Progenitor cell of endocrine pancreas (in vitro differentiated cells): ENCODE measurements around the gene MATN1. TPM values are rescaled to one million over a fixed set of nuclear protein-coding genes. Genes with fewer than 3 reads are reported as not detected.
A peak's percentile ranks its signal among the peaks of the same experiment; 100 is the strongest.

ENCODE experiments used
- DNase-seq: peaks from one replicate; pipeline ENCODE4 v3.0.0; 2021; ENCODE audit warnings: low spot score; ENCODE audit not compliant: unreplicated experiment
- H3K27ac Mint-ChIP-seq: 2 replicates; pipeline ENCODE4 v1.8.0; 2021; ENCODE audit warnings: mild to moderate bottlenecking, moderate library complexity, mixed read lengths
- H3K27me3 Mint-ChIP-seq: 2 replicates; pipeline ENCODE4 v1.8.0; 2021; ENCODE audit warnings: mixed read lengths
- H3K36me3 Mint-ChIP-seq: 2 replicates; pipeline ENCODE4 v1.8.0; 2022; ENCODE audit warnings: mixed read lengths; ENCODE audit not compliant: insufficient read depth
- H3K4me1 Mint-ChIP-seq: 2 replicates; pipeline ENCODE4 v1.8.0; 2021; ENCODE audit warnings: low read depth, mixed read lengths
- H3K4me3 Mint-ChIP-seq: 2 replicates; pipeline ENCODE4 v1.8.0; 2021; ENCODE audit warnings: low read depth, mild to moderate bottlenecking, moderate library complexity, mixed read lengths
- H3K9me3 Mint-ChIP-seq: 2 replicates; pipeline ENCODE4 v1.8.0; 2021; ENCODE audit warnings: low read depth, mixed read lengths
- total RNA-seq: library from RNA; stranded (reverse); gene quantifications from 2 replicates; pipeline ENCODE4 v1.2.1, GENCODE V29; 2021
- TF ChIP-seq, protein P1 (sequence below): fragments of 200-600 bp; sonication (generic); IDR thresholded peaks from one replicate; pipeline ENCODE4 v1.5.0; 2021; ENCODE audit warnings: antibody characterized with exemption, mild to moderate bottlenecking; ENCODE audit not compliant: unreplicated experiment

Gene MATN1
- total RNA-seq, 1 donor from 2014 or later, result 0.14 TPM

DNA sequence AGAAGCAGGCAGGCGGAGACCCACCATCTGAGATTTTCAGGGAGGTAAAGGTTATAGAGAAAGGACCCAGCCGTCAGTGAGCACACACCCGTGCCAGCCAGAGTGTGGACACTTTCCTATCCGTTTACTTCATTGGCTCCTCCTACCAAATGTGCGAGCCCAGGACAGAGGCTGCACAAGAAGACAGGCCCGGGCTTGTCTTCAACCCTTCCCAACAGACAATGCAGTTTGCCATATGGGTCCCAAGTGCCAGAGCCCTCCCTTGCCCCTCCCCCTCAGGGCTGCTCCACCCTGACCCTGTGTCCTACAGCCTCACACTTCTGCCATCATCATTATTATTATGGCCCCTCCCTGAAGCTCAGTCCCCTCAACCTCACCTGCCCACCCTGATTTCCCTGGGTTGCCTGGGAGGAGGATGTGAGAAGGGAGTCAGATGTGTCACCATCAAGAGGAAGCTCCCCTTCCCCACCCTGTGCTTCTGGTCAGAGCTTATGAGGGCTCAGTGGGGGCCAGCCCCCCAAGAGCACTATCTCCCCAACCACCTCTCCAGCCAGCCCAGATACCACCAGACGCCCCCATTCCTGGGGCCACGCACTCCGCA lies 24.8 kb upstream of the MATN1 start:
- DNase-seq, result no peak
- H3K9me3 Mint-ChIP-seq, result no peaks in the 10 kb centered on the region
- H3K27me3 Mint-ChIP-seq, result peaks cover 8% of the 10 kb centered on the region
- no peaks in the 10 kb centered on the region for H3K36me3 Mint-ChIP-seq
- H3K27ac Mint-ChIP-seq, result no peak overlapping the region
- H3K4me3 Mint-ChIP-seq, result no peak overlapping the region
- H3K4me1 Mint-ChIP-seq, result peaks cover 6% of the 10 kb centered on the region
- TF ChIP-seq, protein P1, sequence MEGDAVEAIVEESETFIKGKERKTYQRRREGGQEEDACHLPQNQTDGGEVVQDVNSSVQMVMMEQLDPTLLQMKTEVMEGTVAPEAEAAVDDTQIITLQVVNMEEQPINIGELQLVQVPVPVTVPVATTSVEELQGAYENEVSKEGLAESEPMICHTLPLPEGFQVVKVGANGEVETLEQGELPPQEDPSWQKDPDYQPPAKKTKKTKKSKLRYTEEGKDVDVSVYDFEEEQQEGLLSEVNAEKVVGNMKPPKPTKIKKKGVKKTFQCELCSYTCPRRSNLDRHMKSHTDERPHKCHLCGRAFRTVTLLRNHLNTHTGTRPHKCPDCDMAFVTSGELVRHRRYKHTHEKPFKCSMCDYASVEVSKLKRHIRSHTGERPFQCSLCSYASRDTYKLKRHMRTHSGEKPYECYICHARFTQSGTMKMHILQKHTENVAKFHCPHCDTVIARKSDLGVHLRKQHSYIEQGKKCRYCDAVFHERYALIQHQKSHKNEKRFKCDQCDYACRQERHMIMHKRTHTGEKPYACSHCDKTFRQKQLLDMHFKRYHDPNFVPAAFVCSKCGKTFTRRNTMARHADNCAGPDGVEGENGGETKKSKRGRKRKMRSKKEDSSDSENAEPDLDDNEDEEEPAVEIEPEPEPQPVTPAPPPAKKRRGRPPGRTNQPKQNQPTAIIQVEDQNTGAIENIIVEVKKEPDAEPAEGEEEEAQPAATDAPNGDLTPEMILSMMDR, result no peak

- Mint-ChIP-seq H3K9me3 (no peaks in the 10 kb centered on the region), H3K4me3 (no peak overlapping the region), H3K36me3 (no peaks in the 10 kb centered on the region), H3K27ac (peak overlapping the region; percentile 4), H3K27me3 (peaks cover 8% of the 10 kb centered on the region), H3K4me1 (peaks cover 6% of the 10 kb centered on the region)
- TF ChIP-seq, protein P1, result no peak
- no peak for DNase-seq
These were observed 23.9 kb upstream of the MATN1 start for GRCh38 chr1:30747033-30748008.

DNA sequence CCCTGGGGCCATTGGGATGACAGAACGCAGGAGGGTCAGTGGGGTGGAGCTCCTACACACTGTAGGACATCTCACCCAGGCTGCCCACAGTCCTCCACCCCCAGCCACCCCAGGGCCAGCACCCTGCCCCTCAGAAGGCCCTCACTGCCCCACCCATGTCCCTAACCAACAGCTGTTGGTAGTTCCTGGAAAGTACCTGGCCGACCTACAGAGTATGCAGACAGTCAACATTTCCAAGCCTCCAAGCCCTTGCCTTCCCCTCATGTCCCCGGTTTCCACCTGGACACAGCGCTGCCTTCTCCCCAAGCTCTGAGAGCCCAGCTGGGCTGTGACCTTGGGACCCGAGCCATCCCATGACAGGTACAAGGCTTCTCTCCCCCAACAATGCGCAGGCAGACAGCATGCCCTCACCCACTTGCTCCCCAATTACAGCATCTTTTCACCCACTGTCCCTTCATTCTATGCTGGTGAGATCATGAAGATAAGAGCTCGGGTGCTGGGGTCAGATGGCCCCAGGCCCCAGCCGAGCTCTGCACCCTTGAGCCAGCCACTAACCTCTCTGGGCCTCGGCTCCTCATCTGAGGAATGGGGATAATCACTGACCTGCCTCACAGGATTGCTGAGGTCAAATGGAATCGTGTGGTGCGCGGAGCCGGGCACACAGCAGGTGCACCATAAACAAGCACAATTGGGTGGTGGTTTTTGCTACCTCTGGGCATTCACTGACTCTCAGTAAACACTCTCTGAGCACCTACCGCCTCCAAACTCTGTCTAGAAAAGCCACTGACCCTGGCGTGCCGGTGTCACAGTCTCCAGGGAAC lies 23.0 kb upstream of the MATN1 start:
- Mint-ChIP-seq H3K27ac (peak overlapping the region; percentile 75), H3K4me1 (peaks cover 6% of the 10 kb centered on the region), H3K27me3 (peaks cover 12% of the 10 kb centered on the region), H3K9me3 (no peaks in the 10 kb centered on the region), H3K4me3 (no peak overlapping the region), H3K36me3 (no peaks in the 10 kb centered on the region)
- TF ChIP-seq, protein P1, result no peak
- no peak for DNase-seq

DNA sequence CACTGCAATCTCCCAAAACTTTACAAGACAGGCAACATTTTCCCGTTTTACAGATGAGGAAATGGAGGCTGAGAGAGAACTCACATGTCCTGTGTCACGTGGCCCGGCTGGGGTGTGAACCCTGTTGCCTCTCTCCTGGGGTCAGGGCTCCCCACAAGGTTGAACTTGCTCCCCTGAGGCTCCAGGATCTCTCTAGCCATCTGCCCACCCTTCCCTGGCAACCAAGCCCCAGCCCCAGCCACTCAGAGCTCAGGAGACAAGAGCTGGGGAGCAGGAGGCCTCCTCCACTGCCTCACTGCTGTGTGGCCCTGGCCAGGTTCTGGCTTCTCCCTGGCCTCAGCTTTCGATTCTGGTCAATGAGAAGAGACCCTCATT lies 22.4 kb upstream of the MATN1 start:
- no peak overlapping the region for H3K27ac Mint-ChIP-seq
- peaks cover 8% of the 10 kb centered on the region for H3K4me1 Mint-ChIP-seq
- TF ChIP-seq, protein P1, result no peak
- H3K27me3 Mint-ChIP-seq, result peaks cover 16% of the 10 kb centered on the region
- no peaks in the 10 kb centered on the region for H3K36me3 Mint-ChIP-seq
- no peak overlapping the region for H3K4me3 Mint-ChIP-seq
- no peak for DNase-seq
- H3K9me3 Mint-ChIP-seq, result no peaks in the 10 kb centered on the region

DNA sequence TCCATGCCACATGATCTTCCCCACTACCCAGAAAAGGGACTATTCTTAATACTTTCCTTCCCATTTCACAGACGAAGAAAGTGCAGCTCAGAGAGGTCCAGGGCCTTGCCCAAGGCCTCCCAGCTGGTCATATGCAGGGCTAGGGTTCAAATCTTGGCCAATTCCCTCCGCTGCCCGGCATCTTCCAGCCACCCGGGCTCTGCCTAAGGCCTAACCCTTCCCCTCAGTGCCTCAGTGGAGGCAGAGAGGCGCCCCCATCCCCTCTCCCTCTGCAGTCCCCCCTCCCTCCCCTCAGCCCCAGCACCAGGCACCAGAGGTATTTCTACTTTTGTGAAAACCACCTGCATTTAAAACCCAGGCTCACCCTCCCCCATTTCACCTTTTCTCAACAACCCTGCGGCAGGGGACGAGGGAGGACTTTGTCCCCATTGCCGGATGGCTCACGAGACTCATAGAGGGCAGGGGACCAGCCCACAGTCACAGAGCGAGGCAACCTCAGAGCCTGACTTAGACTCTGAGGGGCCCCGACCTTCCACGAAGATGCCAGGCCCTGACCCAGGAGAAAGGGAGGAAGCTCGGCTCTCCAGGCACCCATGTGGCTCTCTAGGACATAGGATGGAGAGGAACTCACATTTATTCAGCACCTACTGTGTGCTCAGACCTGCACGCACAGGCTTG lies 21.9 kb upstream of the MATN1 start:
- Mint-ChIP-seq H3K36me3 (no peaks in the 10 kb centered on the region), H3K4me1 (peaks cover 8% of the 10 kb centered on the region), H3K27me3 (peaks cover 18% of the 10 kb centered on the region), H3K9me3 (no peaks in the 10 kb centered on the region), H3K4me3 (no peak overlapping the region), H3K27ac (no peak overlapping the region)
- DNase-seq, result no peak
- TF ChIP-seq, protein P1, result no peak
